Measurements from ENCODE around the gene GALR3.
A peak's percentile ranks its signal among the peaks of the same experiment; 100 is the strongest.

The GALR3 gene

DNA sequence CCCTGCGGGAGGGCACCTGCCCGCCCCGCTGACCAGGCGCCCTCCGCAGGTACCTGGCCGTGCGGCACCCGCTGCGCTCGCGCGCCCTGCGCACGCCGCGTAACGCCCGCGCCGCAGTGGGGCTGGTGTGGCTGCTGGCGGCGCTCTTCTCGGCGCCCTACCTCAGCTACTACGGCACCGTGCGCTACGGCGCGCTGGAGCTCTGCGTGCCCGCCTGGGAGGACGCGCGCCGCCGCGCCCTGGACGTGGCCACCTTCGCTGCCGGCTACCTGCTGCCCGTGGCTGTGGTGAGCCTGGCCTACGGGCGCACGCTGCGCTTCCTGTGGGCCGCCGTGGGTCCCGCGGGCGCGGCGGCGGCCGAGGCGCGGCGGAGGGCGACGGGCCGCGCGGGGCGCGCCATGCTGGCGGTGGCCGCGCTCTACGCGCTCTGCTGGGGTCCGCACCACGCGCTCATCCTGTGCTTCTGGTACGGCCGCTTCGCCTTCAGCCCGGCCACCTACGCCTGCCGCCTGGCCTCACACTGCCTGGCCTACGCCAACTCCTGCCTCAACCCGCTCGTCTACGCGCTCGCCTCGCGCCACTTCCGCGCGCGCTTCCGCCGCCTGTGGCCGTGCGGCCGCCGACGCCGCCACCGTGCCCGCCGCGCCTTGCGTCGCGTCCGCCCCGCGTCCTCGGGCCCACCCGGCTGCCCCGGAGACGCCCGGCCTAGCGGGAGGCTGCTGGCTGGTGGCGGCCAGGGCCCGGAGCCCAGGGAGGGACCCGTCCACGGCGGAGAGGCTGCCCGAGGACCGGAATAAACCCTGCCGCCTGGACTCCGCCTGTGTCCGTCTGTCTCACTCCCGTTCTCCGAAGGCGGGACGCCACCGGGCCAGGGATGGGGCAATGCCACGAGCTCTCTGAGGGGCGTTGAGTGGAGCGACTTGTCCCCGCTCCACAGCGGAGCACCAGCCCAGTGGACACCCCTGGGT is 1.8 kb downstream of the GALR3 start:
- no peak for DNase-seq

GRCh38 chr22:37827056-37827455 is 3.9 kb downstream of the GALR3 start:
- no peak for DNase-seq

DNA sequence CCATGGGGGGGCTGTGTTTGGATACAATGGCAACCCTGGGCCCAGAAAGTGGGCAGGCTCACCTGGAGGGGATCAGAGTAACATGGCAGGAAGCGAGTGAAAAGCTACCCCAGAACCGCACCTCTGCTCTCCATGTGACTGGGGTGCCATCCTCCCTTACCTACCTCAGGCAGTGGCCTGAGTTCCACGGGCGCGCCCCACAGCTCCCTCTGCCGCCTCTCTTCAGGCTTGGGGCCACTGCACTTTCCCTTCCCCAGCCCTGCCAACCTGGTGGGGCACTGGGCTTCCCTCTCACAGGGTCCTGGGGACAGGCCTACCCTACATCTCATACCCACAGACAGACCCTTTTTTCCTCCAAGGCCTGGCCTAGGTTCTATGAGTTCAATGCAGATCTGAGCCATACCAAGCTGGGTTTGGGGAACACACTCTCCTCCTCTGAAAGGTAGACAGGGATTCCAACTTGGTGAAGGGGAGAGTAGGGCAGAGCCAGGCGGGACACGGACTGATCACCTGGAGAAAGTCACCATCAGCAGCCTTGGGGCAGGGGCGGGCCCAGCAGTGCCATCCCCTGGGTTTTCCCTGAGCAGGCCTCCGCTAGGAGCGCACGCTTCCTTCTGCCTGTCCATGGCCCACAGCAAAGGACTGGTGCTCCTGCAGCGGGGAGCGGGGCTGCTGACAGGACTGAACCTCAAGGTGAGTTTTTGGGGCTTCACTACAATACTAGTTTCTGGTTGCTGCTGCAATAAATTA is 7.1 kb downstream of the GALR3 start:
- DNase-seq = no peak

GRCh38 chr22:37831472-37831871 is 8.3 kb downstream of the GALR3 start:
- no peak for DNase-seq

DNA sequence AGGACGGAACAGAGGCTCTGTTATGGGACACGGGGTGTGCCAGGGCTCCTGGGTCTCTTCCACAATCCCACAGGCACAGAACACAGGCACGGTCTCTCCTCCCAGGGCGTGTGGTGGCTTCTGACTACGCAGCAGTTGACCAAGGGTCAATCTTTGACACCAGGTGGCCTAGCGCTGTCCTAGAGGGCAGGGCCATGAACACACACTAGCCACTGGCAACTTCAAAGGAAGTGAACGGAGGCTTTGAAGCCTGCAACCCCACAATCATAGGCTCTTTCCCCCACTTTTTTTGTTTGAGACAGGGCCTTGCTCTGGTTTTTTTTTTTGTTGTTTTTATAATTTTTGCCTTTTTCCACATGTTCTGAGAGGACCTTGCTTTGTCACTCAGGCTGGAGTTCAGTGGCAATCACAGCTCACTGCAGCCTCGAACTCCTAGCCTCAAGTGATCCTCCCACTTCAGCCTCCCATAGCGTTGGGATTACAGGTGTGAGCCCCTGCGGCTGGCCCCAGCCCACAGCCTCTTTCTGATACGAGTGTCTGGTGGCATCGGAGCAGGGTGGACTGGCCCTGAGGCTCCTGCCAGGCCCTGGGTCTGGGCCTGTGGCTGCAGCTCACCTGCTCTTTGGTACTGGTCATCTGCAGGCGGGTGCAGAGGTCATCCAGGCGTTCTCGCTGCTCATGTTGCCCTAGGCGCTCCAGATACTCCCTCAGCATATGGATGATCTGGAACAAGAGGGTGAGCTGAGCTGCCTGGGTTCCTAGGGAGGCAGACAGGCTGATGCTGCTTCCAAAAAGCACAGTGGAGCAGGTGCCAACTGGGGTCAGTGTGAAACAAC is 9.1 kb downstream of the GALR3 start:
- no peak for DNase-seq

DNA sequence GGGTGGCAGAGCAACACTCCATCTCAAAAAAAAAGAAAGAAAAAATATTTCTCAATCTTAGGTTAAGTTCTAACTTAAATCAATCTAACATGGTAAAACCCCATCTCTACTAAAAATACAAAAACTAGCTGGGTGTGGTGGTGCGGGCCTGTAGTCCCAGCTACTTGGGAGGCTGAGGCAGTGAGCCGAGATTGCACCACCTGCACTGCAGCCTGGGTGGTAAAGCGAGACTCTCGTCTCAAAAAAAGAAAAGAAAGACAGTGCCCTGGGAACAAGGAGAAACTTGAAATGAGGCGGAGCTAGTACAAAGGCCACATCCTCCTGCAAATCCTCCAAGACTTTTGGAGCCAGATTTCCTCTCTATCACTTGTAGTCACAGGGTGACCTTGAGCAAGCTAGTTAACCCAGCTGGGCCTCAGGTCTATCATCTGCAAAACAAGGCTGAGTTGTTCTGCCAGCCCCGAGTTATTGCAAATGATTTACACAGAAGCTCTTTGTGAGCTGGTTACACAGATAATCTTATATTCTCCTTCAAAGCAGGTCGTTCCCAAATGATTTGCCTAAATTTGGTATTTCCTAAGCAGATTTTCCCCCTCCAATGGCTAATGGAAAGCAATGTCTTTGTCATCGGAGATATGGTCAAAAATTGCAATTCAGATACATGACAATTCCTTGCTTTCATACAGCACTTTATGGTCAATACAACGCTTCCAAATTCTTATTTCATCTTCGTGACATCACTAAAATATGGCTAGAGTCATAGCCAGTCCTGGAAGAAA is 19.0 kb downstream of the GALR3 start:
- DNase-seq = no peak

DNA sequence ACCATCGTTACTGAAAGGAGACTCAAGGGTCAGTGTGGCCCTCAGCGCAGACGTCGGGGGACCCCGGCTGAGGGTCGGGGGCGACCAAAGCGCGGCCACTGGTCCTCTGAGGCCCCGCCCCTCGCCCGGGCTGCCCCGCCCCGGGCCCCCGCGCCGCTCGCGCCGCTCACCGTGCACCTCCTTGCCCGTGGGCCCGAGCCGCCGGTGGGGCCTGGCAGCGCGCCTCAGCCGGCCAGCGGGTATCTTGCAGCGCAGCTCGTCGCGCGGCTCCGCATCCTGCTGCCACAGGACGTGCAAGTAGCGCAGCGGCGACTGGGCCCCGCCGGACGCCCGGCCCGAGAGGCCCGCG is 20.5 kb downstream of the GALR3 start:
- DNase-seq = no peak

DNA sequence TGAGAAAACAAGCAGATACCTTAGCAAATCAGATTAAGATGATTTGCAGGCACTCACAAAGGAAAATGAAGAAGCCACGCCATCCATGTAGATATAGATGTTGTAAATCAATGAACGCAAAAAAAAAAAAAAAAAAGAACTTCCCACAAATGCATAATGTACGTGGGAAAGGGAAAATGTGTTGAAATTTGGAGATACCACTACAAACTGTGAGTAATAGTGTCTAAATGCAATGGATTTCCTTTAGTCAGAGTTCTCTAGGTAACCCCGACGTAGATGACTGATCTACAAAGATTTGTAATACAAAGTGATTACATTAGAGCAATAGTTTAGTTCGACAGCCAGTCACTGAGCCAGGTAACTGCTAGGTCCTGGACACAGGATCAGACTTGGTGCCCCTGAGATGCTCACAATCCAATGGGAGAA is 21.7 kb downstream of the GALR3 start:
- DNase-seq = no peak

- no peak for DNase-seq
Observed at GRCh38 chr22:37846433-37846832, 23.3 kb downstream of the GALR3 start.

DNA sequence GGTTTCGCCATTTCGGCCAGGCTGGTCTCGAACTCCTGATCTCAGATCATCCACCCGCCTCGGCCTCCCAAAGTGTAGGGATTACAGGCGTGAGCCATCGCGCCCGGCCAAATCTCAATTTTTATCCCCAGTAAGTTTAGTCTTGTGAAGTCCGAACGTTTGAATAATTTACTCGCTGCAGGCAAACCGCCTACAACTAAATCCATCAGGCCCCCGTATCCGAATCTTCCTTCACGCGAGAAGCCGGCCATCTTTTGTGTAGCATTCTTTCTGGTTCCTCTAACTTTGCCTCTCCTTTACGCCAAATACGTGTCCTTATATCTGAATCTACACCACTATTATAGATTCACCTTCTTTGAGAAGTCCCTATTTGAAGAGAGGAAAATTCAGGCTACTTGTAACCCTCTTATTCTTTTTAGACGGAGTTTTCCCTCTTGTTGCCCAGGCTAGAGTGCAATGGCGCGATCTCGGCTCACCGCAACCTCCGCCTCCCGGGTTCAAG is 25.5 kb downstream of the GALR3 start:
- DNase-seq = peak; percentile 60

DNA sequence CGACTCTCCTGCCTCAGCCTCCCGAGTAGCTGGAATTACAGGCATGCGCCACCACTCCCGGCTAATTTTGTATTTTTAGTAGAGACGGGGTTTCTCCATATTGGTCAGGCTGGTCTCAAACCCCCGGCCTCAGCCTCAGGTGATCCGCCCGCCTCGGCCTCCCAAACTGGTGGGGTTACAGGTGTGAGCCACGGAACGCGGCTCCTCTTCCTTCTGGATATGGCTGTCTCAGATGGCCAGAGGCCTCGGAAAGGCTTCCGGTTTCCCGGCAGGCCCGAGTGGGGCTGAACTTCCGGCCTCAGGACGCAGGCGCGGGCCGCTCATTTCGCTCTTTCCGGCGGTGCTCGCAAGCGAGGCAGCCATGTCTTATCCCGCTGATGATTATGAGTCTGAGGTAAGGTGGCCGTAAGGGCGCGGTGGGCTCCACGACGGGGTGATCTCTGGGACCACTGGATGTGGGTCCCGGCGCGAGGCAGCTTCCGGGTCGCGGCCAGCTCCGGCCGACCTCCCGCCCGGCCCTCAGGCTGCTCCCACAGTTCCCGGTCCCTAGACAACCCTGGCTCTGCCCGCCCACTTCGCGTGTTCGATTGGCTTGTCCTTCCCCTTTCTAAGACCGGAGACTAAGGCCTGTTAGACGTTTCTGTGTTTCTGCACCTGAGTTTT is 26.0 kb downstream of the GALR3 start, which contains the start of gene EIF3L:
TSS of gene EIF3L (plus strand) at position 331 of the 663 bp plus-strand sequence. CDS start at position 362, 31 bp downstream.
- peak; percentile 88 for DNase-seq

GRCh38 chr22:37850801-37851200 is 27.6 kb downstream of the GALR3 start:
- no peak for DNase-seq

- no peak for DNase-seq
Observed at GRCh38 chr22:37852418-37852817, 29.2 kb downstream of the GALR3 start.

- DNase-seq = no peak
Observed at GRCh38 chr22:37854946-37855345, 31.8 kb downstream of the GALR3 start.

GRCh38 chr22:37855462-37855861 is 32.3 kb downstream of the GALR3 start:
- peak; percentile 1 for DNase-seq

- DNase-seq = peak; percentile 13
Observed at GRCh38 chr22:37860796-37861421, 37.7 kb downstream of the GALR3 start.

DNA sequence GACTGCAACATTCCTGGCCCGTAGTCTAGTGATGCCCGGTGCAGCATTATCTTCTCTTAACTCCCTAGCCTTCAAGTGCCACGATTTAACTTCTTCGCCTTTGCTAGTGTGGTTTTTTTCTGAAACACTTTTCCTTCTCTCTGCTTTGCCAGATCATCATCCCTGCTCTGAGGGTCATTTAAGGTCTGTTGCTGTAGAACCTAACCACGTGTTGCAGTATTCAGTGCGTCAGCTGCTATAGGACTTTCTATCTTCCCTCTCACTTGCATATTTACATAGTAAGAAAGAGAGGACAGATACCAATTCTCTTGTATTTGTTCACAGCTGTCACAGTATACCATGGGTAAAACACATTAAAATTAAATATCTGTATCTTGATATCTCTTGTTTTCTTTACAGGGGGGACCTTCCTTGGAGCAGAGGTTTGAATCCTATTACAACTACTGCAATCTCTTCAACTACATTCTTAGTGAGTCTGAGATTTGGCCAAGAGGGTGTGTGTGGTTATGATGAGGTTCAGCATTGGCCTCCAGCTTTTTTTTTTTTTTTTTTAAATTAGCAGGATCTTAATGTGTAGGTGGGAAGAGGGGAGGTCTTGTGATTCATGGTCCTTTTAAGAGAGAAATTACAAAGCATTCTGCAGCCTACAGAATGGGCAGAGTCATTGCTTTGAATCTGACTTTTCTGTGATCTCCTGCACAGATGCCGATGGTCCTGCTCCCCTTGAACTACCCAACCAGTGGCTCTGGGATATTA is 39.6 kb downstream of the GALR3 start:
- DNase-seq = peak; percentile 23

- no peak for DNase-seq
Observed at GRCh38 chr22:37865510-37865909, 42.3 kb downstream of the GALR3 start.

DNA sequence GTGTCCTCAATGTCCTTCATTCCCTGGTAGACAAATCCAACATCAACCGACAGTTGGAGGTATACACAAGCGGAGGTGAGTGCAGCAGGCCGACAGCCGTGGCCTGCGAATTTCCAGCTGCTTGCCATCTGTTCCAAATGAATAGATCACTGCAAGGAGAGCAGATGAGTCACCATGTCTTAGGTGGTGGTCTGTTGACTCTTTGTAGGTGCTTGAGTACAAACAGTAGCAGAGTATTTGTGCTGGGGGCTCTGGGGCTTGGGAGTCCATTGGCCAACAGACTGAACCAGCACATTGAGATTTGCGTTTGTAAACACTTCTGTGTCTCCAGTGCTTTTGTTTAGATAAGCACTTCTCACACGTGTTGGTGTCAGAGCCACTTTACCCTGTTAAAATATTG is 47.1 kb downstream of the GALR3 start:
- peak; percentile 87 for DNase-seq

Data from DMS53 (cell line).